ENCODE data around the gene CHST7.

CHST7 gene

DNA sequence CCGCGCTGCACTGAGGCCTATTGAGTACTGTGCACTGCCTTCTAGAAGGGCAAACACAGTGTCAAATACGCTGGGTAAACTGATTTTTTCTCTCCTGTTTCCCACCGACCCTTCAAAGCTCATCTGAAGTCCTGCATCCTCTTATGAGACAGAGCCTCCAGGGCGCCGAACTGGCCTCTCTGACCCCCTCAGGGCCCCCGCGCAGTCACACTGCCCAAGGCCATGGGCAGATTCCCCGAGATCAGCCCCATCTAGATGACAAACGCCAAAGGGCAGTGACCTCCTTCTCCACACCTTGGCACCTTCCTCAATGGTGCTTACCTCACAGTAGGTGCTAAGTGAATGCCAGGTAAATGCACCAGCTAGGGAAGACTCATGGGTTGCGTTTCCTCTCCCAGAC lies 34.4 kb downstream of the CHST7 start:
- no peak overlapping the region for H3K27ac Mint-ChIP-seq
- no peak for TF ChIP-seq CTCF (IDR thresholded peaks at IDR 0.05)
- peaks cover 5% of the 10 kb centered on the region for H3K36me3 Mint-ChIP-seq (ENCODE audit: low read depth)
- peaks cover 52% of the 10 kb centered on the region for H3K9me3 Mint-ChIP-seq
- H3K4me1 Mint-ChIP-seq: peaks cover 3% of the 10 kb centered on the region
- H3K4me3 Mint-ChIP-seq: no peak overlapping the region
- peaks cover 2% of the 10 kb centered on the region for H3K27me3 Mint-ChIP-seq (ENCODE audit: low read depth, poor library complexity)
- DNase-seq: no peak

DNA sequence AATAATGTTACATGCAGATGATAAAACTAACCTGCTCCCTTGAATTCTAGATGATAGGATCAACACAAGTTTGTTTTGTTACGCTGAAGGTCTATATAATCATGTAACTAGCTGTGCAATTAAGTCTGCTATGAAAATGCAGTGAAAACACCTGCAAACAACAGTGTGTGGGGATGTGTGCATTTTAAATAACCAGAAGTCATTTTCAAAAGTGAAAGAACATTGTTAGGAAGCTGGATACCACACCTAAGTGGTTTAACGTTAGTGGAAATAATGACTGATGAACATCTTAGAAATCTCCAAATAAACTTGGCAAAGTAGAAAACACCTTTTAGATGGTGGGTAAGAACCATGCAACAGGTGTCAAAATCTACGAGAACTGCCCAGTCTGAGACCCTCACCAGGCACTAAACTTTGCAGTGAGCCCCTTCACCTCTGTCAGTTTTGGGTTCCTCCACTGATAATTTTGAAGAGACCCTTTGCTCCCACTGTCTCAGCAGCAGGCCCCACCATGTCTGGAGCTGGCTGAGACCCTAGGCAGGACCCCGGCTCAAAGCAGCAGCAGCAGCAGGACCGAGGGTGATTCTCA lies 36.6 kb downstream of the CHST7 start:
- Mint-ChIP-seq H3K27ac (no peak overlapping the region), H3K4me3 (no peak overlapping the region), H3K9me3 (peaks cover 56% of the 10 kb centered on the region), H3K36me3 (ENCODE audit: low read depth) (no peaks in the 10 kb centered on the region), H3K27me3 (ENCODE audit: low read depth, poor library complexity) (peaks cover 2% of the 10 kb centered on the region), H3K4me1 (peaks cover 3% of the 10 kb centered on the region)
- DNase-seq: no peak
- TF ChIP-seq CTCF (IDR thresholded peaks at IDR 0.05): no peak

- H3K36me3 Mint-ChIP-seq (ENCODE audit: low read depth): peaks cover 2% of the 10 kb centered on the region
- H3K4me3 Mint-ChIP-seq: no peak overlapping the region
- DNase-seq: no peak
- H3K9me3 Mint-ChIP-seq: peaks cover 50% of the 10 kb centered on the region
- peaks cover 3% of the 10 kb centered on the region for H3K4me1 Mint-ChIP-seq
- H3K27me3 Mint-ChIP-seq (ENCODE audit: low read depth, poor library complexity): peaks cover 2% of the 10 kb centered on the region
- TF ChIP-seq CTCF (IDR thresholded peaks at IDR 0.05): no peak
- peak overlapping the region; percentile 12 for H3K27ac Mint-ChIP-seq
Observed at GRCh38 chrX:46611658-46612362, 38.2 kb downstream of the CHST7 start.

DNA sequence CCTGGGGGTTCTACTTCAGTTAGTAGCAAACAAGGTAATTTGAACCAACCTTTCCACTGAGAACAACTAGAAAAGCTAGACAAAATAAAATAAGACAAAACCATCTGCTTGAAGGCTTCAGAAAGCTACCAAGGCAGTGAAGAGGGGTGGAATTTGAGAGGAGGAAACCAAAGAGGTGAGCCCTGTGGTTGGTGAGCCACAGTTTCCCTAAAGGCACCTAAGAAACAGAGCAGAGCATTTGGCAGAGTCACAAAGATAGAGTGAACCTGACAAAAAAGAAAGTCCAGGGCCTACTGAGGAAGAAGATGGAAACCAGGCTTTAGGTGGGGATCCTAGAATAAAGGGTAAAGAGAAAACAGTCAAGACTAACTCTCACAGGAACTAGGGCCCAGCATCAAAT lies 44.3 kb downstream of the CHST7 start:
- peaks cover 28% of the 10 kb centered on the region for H3K36me3 Mint-ChIP-seq (ENCODE audit: low read depth)
- peak overlapping the region; percentile 46 for H3K27ac Mint-ChIP-seq
- H3K9me3 Mint-ChIP-seq: peaks cover 66% of the 10 kb centered on the region
- no peak for TF ChIP-seq CTCF (IDR thresholded peaks at IDR 0.05)
- no peaks in the 10 kb centered on the region for H3K27me3 Mint-ChIP-seq (ENCODE audit: low read depth, poor library complexity)
- no peak for DNase-seq
- H3K4me3 Mint-ChIP-seq: no peak overlapping the region
- H3K4me1 Mint-ChIP-seq: peaks cover 4% of the 10 kb centered on the region

DNA sequence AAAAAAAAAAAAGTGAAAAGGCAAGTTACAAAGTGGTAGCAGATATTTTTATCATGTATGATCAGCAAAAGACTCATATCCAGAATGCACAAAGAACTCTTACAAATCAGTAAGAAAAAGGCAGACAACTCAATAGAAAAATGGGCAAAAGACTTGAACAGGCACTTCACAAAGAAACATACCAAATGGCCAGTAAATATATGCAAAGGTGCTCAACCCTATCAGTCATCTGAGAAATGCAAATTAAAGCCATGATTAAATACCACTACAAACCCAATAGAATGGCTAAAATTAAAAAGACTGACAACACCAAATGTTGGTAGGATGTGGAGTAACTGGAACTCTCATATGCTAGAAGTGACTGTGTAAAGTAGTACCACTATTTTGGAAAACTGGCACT lies 45.4 kb downstream of the CHST7 start:
- Mint-ChIP-seq H3K4me3 (no peak overlapping the region), H3K27me3 (ENCODE audit: low read depth, poor library complexity) (no peaks in the 10 kb centered on the region), H3K27ac (no peak overlapping the region), H3K36me3 (ENCODE audit: low read depth) (peaks cover 28% of the 10 kb centered on the region), H3K4me1 (peaks cover 10% of the 10 kb centered on the region), H3K9me3 (peaks cover 56% of the 10 kb centered on the region)
- no peak for DNase-seq
- TF ChIP-seq CTCF (IDR thresholded peaks at IDR 0.05): no peak

- no peak overlapping the region for H3K4me3 Mint-ChIP-seq
- H3K27ac Mint-ChIP-seq: no peak overlapping the region
- TF ChIP-seq CTCF (IDR thresholded peaks at IDR 0.05): no peak
- peaks cover 50% of the 10 kb centered on the region for H3K9me3 Mint-ChIP-seq
- no peak for DNase-seq
- H3K27me3 Mint-ChIP-seq (ENCODE audit: low read depth, poor library complexity): no peaks in the 10 kb centered on the region
- peaks cover 10% of the 10 kb centered on the region for H3K4me1 Mint-ChIP-seq
- H3K36me3 Mint-ChIP-seq (ENCODE audit: low read depth): peaks cover 28% of the 10 kb centered on the region
Observed at GRCh38 chrX:46620505-46620904, 46.9 kb downstream of the CHST7 start.

Measured in nephron progenitor cell (in vitro differentiated cells).